HepG2 (cell line): Measurements from ENCODE around the gene CENPB. TPM values are rescaled to one million over a fixed set of nuclear protein-coding genes. Genes with fewer than 3 reads are reported as not detected.

Experiments used
- HMGA1 ChIP-seq: sonication (generic); formaldehyde crosslinking; conservative IDR thresholded peaks from 2 replicates; pipeline ENCODE4 v1.4.0; 2020; ENCODE audit warnings: missing genetic modification reagents
- HNRNPH1 ChIP-seq: fragments of 200-400 bp; formaldehyde crosslinking; optimal IDR thresholded peaks from 2 replicates; pipeline ENCODE3; 2017; ENCODE audit warnings: mild to moderate bottlenecking, low read depth, low read length
- KDM5B ChIP-seq: sonication (generic); formaldehyde crosslinking; IDR thresholded peaks from 2 replicates; pipeline ENCODE4 v1.4.0; 2020; ENCODE audit warnings: missing genetic modification reagents, mild to moderate bottlenecking, borderline replicate concordance
- MXD4 ChIP-seq: IDR thresholded peaks from 2 replicates; pipeline ENCODE4 v1.6.1; 2016; ENCODE audit warnings: mild to moderate bottlenecking, missing biosample characterization, missing genetic modification reagents
- PAWR ChIP-seq: sonication (generic); formaldehyde crosslinking; IDR thresholded peaks from 2 replicates; pipeline ENCODE4 v1.4.0; 2020; ENCODE audit warnings: missing genetic modification reagents, mild to moderate bottlenecking, borderline replicate concordance
- PHB2 ChIP-seq: fragments of 450-650 bp; IDR thresholded peaks from 2 replicates; pipeline ENCODE4 v1.6.1; 2018; ENCODE audit not compliant: partially characterized antibody
- SMARCC2 ChIP-seq: fragments of 450-650 bp; IDR thresholded peaks from 2 replicates; pipeline ENCODE4 v1.6.1; 2017; ENCODE audit warnings: antibody characterized with exemption, mild to moderate bottlenecking
- SRSF9 ChIP-seq: fragments of 200-400 bp; formaldehyde crosslinking; IDR thresholded peaks from 2 replicates; pipeline ENCODE4 v1.6.1; 2018; ENCODE audit warnings: borderline replicate concordance, mild to moderate bottlenecking, low read depth, low read length; ENCODE audit not compliant: insufficient read depth, poor library complexity, severe bottlenecking
- TGIF2 ChIP-seq: IDR thresholded peaks from 2 replicates; pipeline ENCODE4 v1.6.1; 2016; ENCODE audit warnings: control low read depth, missing compliant biosample characterization
- ZBTB7A ChIP-seq: sonication (generic); formaldehyde crosslinking; IDR thresholded peaks from 2 replicates; pipeline ENCODE4 v1.8.0; 2022; ENCODE audit warnings: mild to moderate bottlenecking, missing genetic modification reagents
- polyA plus RNA-seq, 8 experiments: library from polyadenylated mRNA; depleted of rRNA in 3 of 8; stranded (reverse) in 7 of 8; unstranded in 1 of 8; fragments of >200 nt; fragmentation: Illumina TruSeq in 4 of 8; extraction: Trizol in 4 of 8; gene quantifications; 2 replicates each; pipeline versions ENCODE4 v1.2.1 to v1.2.3, GENCODE V29; 2011 to 2016; ENCODE audit warnings: low read depth in 4 of 8, missing spikeins in 1 of 8, mixed read lengths in 1 of 8; ENCODE audit not compliant: insufficient read depth in 1 of 8
- total RNA-seq, 5 experiments: library from RNA; depleted of rRNA; stranded (reverse); fragments of >200 nt; fragmentation: Illumina TruSeq; extraction: Trizol; gene quantifications; 2 replicates each; pipeline ENCODE4 v1.2.3, GENCODE V29; 2016; ENCODE audit warnings: low read depth in 1 of 5
- TF ChIP-seq, protein P1 (sequence below): sonication (generic); formaldehyde crosslinking; IDR thresholded peaks from 2 replicates; pipeline ENCODE4 v1.4.0; 2020; ENCODE audit warnings: missing genetic modification reagents
- TF ChIP-seq, protein P2 (sequence below): sonication (generic); formaldehyde crosslinking; IDR thresholded peaks from 2 replicates; pipeline ENCODE4 v1.4.0; 2020; ENCODE audit warnings: missing genetic modification reagents
- TF ChIP-seq, protein P3 (sequence below): sonication (generic); formaldehyde crosslinking; IDR thresholded peaks from 2 replicates; pipeline ENCODE4 v1.4.0; 2020; ENCODE audit warnings: missing genetic modification reagents
- TF ChIP-seq, protein P4 (sequence below): sonication (generic); formaldehyde crosslinking; IDR thresholded peaks from 2 replicates; pipeline ENCODE4 v1.5.0; 2020; ENCODE audit warnings: missing genetic modification reagents

The CENPB gene
- total and polyA plus RNA-seq, 2 of the 13 experiments (the other 11 are each of a cell fraction or from before 2014, with no cell fraction given), result 10.4 to 54.5 TPM

DNA sequence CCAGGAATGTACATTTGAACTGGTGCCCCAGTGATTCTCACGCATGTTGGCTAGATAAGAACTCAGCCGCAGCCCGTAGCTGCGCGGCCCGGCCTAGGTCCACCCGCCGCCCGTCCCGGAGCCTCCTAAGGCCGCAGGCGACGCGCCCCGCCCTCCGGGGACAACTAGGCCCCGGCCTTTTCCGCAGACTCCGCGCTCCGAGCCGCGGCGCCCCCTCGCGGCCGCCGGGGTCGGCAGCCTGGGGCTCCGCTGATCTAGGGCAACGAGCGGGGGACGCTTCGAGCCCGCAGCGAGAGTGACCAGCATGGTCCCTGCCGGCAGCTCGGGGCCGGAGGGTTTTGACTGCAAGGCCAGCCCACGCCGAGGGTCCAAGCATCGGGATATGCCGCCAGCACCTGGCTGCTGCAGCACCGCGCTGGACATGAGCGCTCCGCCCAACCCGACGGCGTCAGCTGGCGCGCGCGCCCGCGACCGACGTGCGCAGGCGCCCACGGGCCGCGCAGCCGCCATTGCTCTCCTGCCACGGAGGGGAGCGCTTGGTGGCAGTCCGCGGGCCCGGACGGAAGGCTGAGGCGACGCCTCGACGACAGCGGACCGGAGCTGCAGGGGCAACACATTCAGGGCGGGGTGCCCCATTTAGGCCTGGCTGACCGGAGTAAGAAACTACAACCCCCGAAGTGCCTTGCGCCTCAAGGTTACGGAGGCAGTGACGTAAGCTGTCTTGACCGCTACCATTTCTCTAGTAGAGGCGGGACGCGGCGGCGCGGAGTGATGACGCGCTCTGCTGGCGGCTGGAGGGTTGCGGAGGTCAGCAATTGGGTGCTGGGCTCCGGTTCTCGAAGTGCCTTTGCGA is 33.7 kb upstream of the CENPB start, which contains the start of gene AP5S1 (continued):
- TF ChIP-seq, protein P1, sequence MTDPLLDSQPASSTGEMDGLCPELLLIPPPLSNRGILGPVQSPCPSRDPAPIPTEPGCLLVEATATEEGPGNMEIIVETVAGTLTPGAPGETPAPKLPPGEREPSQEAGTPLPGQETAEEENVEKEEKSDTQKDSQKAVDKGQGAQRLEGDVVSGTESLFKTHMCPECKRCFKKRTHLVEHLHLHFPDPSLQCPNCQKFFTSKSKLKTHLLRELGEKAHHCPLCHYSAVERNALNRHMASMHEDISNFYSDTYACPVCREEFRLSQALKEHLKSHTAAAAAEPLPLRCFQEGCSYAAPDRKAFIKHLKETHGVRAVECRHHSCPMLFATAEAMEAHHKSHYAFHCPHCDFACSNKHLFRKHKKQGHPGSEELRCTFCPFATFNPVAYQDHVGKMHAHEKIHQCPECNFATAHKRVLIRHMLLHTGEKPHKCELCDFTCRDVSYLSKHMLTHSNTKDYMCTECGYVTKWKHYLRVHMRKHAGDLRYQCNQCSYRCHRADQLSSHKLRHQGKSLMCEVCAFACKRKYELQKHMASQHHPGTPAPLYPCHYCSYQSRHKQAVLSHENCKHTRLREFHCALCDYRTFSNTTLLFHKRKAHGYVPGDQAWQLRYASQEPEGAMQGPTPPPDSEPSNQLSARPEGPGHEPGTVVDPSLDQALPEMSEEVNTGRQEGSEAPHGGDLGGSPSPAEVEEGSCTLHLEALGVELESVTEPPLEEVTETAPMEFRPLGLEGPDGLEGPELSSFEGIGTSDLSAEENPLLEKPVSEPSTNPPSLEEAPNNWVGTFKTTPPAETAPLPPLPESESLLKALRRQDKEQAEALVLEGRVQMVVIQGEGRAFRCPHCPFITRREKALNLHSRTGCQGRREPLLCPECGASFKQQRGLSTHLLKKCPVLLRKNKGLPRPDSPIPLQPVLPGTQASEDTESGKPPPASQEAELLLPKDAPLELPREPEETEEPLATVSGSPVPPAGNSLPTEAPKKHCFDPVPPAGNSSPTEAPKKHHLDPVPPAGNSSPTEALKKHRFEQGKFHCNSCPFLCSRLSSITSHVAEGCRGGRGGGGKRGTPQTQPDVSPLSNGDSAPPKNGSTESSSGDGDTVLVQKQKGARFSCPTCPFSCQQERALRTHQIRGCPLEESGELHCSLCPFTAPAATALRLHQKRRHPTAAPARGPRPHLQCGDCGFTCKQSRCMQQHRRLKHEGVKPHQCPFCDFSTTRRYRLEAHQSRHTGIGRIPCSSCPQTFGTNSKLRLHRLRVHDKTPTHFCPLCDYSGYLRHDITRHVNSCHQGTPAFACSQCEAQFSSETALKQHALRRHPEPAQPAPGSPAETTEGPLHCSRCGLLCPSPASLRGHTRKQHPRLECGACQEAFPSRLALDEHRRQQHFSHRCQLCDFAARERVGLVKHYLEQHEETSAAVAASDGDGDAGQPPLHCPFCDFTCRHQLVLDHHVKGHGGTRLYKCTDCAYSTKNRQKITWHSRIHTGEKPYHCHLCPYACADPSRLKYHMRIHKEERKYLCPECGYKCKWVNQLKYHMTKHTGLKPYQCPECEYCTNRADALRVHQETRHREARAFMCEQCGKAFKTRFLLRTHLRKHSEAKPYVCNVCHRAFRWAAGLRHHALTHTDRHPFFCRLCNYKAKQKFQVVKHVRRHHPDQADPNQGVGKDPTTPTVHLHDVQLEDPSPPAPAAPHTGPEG (CRISPR knock-in tag), result peak; percentile 96
- TF ChIP-seq MXD4, result peak; percentile 88; the same call in 1 of the 2 replicates
- peak; percentile 70 for TF ChIP-seq TGIF2 (CRISPR knock-in tag)
- TF ChIP-seq SRSF9, result no peak
- no peak for TF ChIP-seq HMGA1 (CRISPR knock-in tag)
- peak; percentile 99 for TF ChIP-seq KDM5B (CRISPR knock-in tag)
- TF ChIP-seq, protein P2, sequence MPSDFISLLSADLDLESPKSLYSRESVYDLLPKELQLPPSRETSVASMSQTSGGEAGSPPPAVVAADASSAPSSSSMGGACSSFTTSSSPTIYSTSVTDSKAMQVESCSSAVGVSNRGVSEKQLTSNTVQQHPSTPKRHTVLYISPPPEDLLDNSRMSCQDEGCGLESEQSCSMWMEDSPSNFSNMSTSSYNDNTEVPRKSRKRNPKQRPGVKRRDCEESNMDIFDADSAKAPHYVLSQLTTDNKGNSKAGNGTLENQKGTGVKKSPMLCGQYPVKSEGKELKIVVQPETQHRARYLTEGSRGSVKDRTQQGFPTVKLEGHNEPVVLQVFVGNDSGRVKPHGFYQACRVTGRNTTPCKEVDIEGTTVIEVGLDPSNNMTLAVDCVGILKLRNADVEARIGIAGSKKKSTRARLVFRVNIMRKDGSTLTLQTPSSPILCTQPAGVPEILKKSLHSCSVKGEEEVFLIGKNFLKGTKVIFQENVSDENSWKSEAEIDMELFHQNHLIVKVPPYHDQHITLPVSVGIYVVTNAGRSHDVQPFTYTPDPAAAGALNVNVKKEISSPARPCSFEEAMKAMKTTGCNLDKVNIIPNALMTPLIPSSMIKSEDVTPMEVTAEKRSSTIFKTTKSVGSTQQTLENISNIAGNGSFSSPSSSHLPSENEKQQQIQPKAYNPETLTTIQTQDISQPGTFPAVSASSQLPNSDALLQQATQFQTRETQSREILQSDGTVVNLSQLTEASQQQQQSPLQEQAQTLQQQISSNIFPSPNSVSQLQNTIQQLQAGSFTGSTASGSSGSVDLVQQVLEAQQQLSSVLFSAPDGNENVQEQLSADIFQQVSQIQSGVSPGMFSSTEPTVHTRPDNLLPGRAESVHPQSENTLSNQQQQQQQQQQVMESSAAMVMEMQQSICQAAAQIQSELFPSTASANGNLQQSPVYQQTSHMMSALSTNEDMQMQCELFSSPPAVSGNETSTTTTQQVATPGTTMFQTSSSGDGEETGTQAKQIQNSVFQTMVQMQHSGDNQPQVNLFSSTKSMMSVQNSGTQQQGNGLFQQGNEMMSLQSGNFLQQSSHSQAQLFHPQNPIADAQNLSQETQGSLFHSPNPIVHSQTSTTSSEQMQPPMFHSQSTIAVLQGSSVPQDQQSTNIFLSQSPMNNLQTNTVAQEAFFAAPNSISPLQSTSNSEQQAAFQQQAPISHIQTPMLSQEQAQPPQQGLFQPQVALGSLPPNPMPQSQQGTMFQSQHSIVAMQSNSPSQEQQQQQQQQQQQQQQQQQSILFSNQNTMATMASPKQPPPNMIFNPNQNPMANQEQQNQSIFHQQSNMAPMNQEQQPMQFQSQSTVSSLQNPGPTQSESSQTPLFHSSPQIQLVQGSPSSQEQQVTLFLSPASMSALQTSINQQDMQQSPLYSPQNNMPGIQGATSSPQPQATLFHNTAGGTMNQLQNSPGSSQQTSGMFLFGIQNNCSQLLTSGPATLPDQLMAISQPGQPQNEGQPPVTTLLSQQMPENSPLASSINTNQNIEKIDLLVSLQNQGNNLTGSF (CRISPR knock-in tag), result peak; percentile 95
- TF ChIP-seq, protein P3, sequence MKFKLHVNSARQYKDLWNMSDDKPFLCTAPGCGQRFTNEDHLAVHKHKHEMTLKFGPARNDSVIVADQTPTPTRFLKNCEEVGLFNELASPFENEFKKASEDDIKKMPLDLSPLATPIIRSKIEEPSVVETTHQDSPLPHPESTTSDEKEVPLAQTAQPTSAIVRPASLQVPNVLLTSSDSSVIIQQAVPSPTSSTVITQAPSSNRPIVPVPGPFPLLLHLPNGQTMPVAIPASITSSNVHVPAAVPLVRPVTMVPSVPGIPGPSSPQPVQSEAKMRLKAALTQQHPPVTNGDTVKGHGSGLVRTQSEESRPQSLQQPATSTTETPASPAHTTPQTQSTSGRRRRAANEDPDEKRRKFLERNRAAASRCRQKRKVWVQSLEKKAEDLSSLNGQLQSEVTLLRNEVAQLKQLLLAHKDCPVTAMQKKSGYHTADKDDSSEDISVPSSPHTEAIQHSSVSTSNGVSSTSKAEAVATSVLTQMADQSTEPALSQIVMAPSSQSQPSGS, result peak; percentile 99
- no peak for TF ChIP-seq SMARCC2
- TF ChIP-seq PHB2, result no peak
- TF ChIP-seq, protein P4, sequence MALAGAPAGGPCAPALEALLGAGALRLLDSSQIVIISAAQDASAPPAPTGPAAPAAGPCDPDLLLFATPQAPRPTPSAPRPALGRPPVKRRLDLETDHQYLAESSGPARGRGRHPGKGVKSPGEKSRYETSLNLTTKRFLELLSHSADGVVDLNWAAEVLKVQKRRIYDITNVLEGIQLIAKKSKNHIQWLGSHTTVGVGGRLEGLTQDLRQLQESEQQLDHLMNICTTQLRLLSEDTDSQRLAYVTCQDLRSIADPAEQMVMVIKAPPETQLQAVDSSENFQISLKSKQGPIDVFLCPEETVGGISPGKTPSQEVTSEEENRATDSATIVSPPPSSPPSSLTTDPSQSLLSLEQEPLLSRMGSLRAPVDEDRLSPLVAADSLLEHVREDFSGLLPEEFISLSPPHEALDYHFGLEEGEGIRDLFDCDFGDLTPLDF (CRISPR knock-in tag), result peak; percentile 92; the same call in 1 of the 2 replicates
- peak; percentile 43 for TF ChIP-seq HNRNPH1
- TF ChIP-seq ZBTB7A, result peak; percentile 93
- TF ChIP-seq PAWR, result no peak
